ENCODE measurements around the gene CAPN10.

DNA sequence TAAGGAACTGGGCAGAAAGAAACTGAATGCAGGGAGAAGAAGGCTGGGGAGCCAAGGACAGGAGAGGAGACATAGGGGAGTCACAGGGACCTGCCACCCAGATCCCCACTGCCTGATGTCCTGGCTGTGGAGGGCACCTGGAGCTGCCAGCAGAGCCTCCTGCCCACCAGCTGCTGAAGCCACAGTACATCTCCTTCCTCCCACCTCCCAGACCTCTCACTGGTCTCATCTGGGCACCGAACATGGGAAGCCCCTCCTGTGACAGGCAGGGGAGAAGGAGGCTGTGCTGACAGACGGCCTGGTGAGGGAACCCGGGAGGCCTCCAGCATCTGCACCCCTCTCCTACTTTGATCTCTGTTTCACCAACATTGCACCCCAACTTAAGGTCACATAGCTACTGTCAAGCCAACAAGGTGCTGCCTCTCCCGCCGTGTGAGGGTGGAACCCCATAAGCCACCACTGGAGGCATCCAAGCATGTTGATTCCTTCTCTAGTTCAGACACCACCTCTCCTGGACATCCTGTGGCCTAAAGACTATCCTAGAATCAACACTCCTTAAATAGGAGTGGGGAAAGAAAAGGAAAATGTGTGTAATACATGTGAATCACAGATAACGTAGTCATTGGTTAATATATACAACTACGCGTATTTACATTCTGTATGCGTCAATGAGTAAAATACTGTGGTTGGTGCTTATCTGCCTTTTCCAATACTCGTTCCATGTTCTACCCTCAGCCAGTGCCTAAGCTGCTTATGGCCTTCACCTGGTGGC is 21.8 kb upstream of the CAPN10 start:
- no peak; the same call in 1 of the 2 replicates for TF ChIP-seq POLR2AphosphoS5 (IDR thresholded peaks at IDR 0.05; ENCODE audit: low read depth, low read length)
- no peak for TF ChIP-seq TAF1 (IDR thresholded peaks at IDR 0.05; ENCODE audit: borderline replicate concordance, low read depth, low read length)

Data from GM12892 (cell line).